GM18507 (cell line): Measurements from ENCODE around the gene OASL.

ENCODE experiments used
- DNase-seq: peaks from one replicate; pipeline ENCODE4 v3.0.0; 2011; ENCODE audit warnings: low read depth; ENCODE audit not compliant: insufficient read length; ENCODE audit errors: extremely low spot score
- FAIRE-seq: peaks from 2 replicates; lab custom pipeline; 2011; peaks lifted over from hg19 to GRCh38; lab: Jason Lieb, UNC

OASL gene

GRCh38 chr12:120977531-120978295 lies 61.3 kb downstream of the OASL start:
- no peak for FAIRE-seq
- no peak for DNase-seq

DNA sequence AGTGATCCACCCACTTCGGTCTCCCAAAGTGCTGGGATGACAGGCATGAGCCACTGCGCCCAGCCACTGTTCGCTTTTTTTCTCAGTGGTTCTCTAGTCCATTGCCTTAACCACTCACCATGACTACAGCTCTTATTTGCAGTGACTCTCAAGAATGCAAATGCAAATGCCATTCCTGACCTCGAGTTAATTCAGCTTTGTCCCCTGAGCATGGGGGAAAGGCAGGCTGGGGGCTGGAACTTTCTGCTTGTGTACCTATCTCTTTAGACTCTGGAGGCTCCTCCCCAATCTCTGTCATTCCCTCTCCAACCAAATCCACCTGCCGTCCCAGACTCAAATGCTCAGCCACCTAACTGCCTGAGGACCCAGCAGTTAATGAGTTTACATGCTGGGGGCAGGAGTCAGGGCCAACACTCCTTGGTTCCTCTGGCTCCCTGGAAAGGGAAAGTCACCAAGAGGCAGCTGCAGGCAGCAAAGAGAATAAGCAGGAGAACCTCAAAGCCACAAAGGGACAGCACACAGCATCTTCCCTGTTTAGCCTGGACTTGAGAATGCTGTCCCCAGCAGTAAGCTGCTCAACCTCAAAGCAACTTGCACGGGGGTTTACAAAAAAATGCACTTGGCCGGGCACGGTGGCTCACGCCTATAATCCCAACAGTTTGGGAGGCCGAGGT lies 66.0 kb downstream of the OASL start:
- DNase-seq (no peak), FAIRE-seq (no peak)

DNA sequence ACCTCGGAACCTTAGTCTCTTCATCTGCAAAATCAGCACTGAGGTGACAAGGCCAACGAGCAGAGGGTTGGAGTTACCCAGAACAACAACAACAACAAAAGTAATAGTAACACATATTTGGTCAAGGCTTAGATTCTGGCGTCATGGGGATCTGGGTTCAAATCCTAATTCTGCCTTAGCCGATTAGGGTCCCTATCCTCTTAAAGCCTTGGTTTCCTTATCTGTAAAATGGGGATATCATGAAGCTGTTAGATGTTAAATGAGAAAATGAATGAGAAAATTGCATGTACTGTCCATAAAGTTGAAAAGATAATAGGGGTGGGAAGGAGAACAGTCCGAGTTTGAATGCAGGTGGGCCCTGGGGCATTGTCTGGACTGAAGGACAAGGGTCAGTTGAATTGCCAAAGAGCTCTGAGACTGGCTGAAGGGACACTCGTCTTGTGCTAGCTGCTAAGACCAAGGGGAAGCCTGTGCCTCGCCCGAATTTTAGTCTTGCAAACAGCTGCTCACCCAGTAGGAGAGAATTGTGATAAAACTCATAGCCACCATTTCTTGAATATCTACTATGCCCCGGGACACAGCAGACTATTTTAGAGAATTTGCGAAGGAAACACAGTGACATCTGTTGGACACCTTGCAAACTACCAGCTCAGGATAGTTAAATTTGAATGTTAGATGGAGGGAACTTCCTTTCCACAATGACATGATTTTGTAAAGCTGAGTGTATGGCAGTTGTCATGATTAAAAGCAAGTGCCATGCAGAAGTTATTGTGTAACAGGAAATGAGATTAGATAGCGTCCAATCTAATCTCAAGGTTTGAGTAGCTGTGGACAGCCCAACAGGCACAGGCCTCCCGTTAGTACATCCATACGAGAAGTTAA lies 67.5 kb downstream of the OASL start:
- FAIRE-seq, result peak; percentile 86
- DNase-seq, result peak; percentile 60

- no peak for FAIRE-seq
These were observed 68.7 kb downstream of the OASL start for GRCh38 chr12:120970310-120970709.

More at GRCh38 chr12:120970310-120970709, 68.7 kb downstream of the OASL start:
- no peak for DNase-seq
